Right hindlimb (tissue), 1 donor: ENCODE measurements around the gene GPC5.
"Not testable (repeated sequence)": the region's sequence is repeated elsewhere in the genome, so short reads cannot be mapped to it uniquely, and the experiment has no call there.

Experiments used
- DNase-seq: peaks from one replicate; pipeline ENCODE4 v3.0.0-alpha.2; 2018

The GPC5 gene

GRCh38 chr13:92412996-92413395 lies 1014.6 kb downstream of the GPC5 start:
- DNase-seq = no peak

- no peak for DNase-seq
These were observed 1015.0 kb downstream of the GPC5 start for GRCh38 chr13:92413452-92413851.

- no peak for DNase-seq
These were observed 1016.4 kb downstream of the GPC5 start for GRCh38 chr13:92414851-92415250.

GRCh38 chr13:92415781-92416180 lies 1017.4 kb downstream of the GPC5 start:
- no peak for DNase-seq

- no peak for DNase-seq
These were observed 1020.5 kb downstream of the GPC5 start for GRCh38 chr13:92418818-92419412.

GRCh38 chr13:92429231-92429630 lies 1030.8 kb downstream of the GPC5 start:
- no peak for DNase-seq

- DNase-seq = no peak
These were observed 1035.0 kb downstream of the GPC5 start for GRCh38 chr13:92433386-92433785.

- no peak for DNase-seq
These were observed 1035.5 kb downstream of the GPC5 start for GRCh38 chr13:92433963-92434362.

- no peak for DNase-seq
These were observed 1038.5 kb downstream of the GPC5 start for GRCh38 chr13:92436924-92437323.

GRCh38 chr13:92444244-92444643 lies 1045.8 kb downstream of the GPC5 start:
- DNase-seq = no peak

- no peak for DNase-seq
These were observed 1052.6 kb downstream of the GPC5 start for GRCh38 chr13:92451060-92451459.

GRCh38 chr13:92452840-92453239 lies 1054.4 kb downstream of the GPC5 start:
- no peak for DNase-seq

- no peak for DNase-seq
These were observed 1060.9 kb downstream of the GPC5 start for GRCh38 chr13:92459306-92459705.

- DNase-seq = no peak
These were observed 1062.1 kb downstream of the GPC5 start for GRCh38 chr13:92460479-92460878.

- no peak for DNase-seq
These were observed 1063.0 kb downstream of the GPC5 start for GRCh38 chr13:92461402-92461801.

- DNase-seq = no peak
These were observed 1063.4 kb downstream of the GPC5 start for GRCh38 chr13:92461831-92462230.

- no peak for DNase-seq
These were observed 1064.7 kb downstream of the GPC5 start for GRCh38 chr13:92463134-92463533.

- DNase-seq = no peak
These were observed 1075.5 kb downstream of the GPC5 start for GRCh38 chr13:92473765-92474475.

- no peak for DNase-seq
These were observed 1082.0 kb downstream of the GPC5 start for GRCh38 chr13:92480387-92480786.

GRCh38 chr13:92482790-92483189 lies 1084.4 kb downstream of the GPC5 start:
- DNase-seq = not testable (repeated sequence)

GRCh38 chr13:92483894-92484293 lies 1085.5 kb downstream of the GPC5 start:
- DNase-seq = no peak

- no peak for DNase-seq
These were observed 1088.8 kb downstream of the GPC5 start for GRCh38 chr13:92487238-92487637.

- DNase-seq = no peak
These were observed 1089.9 kb downstream of the GPC5 start for GRCh38 chr13:92488249-92488852.

- no peak for DNase-seq
These were observed 1093.4 kb downstream of the GPC5 start for GRCh38 chr13:92491839-92492238.
